GM19193 (cell line): ENCODE results near the gene TFDP1.

Experiments
- POLR2A ChIP-seq: IDR thresholded peaks from 4 replicates; pipeline ENCODE4 v1.6.1; 2011; ENCODE audit not compliant: insufficient read depth, insufficient read length; ENCODE audit errors: extremely low read depth

TFDP1 gene

DNA sequence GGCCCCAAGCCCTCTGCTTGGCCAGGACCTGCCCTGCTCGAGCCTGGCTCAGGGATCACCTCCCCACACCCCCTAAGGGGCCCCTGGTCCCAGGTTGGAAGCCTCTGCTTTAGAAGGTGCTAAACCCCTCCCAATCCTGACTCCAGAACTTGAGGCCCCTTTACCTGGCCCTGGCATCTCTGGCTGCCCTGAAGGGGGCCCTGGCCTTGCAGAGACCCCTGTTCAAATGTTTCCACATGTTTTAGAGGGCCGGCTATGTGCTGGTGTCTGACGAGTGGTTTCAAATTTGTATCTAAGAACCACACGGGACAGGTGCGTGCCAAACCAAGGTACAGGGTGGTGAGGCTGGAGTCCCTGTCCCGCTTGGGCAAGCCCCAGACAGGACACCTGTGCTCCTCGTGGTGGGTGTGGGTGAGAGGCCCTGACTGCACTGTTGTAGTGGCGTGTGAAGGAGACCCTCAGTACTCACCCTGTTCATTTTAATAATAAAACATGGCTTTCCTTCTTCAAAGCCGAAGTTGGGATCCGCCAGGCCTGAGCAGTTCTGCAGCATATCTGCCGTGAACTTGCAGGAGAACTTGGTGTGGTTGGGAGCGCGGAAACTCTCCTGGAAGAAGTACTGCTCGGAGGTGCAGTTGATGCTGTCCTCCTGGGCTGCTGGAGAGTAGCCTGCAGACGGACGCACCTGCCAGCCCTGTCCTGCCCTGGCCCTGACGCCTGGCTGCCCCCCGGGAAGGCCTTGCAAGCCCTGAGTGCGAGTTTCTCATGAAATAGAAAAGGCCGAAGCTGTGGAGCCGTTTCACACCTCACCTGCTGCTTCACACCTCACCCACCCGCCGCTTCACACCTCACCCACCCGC lies 68.1 kb downstream of the TFDP1 start:
- TF ChIP-seq POLR2A = no peak

DNA sequence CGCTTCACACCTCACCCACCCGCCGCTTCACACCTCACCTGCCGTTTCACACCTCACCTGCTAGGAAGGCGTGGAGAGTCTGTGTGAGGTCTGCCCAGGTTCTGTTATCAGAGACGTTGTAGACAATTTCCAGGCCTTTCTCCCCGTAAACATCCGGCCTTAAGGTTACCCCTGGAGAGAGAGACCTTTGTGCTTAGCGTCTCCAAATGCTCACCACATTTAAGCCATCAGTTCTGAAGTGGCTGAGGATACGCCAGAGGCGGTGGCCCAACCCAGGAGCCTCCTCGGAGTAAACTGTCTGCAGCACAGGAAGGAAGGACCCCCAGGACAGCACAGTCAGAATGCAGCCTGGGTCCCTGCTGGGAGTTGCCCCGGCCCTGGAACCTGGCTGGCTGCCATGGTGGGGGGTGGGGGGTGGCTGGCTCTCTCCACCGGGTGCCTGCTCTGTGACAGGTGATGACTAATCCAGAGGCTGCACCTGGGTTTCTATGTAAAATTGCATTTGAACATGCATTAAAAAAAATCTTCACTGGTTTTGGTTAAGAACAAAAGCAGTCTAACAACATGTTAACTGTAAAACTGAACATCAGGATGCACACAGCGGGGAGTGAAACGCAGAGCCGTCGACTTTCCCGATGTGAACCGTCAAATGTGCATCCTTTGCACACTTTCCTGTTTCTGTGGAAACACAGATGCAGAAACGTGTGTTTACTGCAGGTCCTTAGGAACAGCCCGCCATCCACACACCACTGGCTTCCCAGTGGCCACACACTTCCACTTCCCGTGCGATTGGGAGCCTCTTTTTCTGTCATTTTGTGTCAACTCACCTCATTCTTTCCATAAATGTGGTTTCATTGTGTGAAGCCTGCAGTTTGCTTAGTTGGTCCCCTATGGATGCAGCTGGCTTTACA lies 69.0 kb downstream of the TFDP1 start:
- TF ChIP-seq POLR2A = no peak

DNA sequence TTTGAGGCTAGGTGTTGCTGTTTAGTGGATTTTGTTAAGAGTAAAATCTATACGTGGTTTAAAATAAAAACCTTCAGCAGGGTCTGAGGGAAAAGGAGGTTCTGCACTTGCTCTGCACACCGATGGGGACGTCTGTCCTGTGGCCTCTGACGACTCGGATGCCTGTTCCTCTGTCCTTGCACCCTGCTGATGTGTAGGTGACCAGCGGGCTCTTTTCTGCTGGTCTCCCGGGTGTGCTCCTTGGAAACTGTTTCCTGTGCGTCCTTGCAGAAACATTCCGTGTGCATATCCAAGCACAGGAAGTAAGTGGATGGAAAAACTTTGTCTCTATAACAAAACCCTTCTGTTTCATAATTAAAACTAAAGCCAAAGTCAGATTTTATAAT lies 69.6 kb downstream of the TFDP1 start:
- TF ChIP-seq POLR2A = no peak

DNA sequence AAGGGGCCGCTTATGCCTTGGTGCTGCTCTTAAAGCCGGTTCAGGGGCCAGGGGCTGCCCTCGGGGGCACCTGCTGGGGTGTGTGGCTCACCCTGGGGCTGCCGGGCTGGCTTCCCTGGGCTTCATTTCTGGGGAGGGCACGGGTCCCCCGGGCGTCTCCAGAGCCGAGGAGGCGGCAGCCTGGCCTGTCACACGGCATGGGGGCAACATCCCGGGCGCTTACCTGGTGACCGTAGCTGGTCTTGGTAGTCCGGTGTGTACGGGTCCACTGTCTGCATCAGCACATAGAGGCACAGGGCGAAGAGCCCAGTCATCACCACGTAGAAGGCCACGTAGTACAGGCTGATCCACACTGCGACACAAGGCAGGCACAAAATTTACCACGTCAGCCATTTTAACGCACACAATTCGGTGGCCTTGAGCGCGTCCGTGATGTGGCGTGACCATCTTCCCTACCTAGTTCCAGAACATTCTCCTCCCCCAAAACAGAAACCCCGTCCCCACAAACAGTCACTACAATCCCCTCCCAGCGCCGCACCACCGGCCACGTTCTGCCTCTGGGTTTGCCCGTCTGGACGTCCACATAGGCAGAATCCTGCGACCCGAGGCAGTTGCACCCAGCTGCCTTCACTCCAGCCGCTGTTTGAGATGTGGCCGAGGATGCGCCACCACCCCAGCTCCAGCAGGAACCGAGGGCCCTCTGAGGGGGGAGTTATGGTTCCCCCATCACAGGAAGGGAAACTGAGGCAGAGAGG lies 70.2 kb downstream of the TFDP1 start:
- TF ChIP-seq POLR2A = no peak

DNA sequence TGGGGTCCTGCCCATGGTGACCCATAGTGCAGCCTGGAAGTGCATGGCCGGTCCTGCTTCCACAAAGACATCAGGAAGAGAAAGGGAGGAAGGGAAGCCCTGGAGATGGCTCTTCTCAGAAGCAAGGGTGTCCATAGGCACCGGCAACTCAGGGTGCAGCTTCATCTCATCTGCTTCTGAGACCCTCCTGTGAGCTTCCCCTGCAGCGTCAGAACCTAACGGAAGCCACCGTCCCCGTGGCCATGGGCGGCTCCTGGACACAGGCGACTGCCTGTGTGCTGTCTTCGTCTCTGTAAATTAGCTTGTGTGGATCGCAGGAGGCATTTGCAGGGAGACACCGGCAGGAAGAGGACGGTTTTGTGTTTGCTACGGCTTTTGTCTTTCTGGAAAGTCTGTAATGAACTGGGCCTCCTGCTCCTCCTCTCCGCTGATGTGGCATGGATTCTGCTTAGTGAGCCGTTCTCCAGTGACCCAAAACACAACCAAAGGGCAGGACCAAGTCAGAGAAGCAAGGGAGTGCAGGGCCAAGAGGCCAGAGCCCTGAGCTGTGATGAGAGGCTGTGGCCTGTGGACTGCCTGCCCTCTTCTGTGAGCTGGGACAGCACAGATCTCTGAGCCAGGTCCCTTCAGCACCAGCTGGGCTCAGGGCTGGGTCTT lies 70.9 kb downstream of the TFDP1 start:
- no peak for TF ChIP-seq POLR2A

DNA sequence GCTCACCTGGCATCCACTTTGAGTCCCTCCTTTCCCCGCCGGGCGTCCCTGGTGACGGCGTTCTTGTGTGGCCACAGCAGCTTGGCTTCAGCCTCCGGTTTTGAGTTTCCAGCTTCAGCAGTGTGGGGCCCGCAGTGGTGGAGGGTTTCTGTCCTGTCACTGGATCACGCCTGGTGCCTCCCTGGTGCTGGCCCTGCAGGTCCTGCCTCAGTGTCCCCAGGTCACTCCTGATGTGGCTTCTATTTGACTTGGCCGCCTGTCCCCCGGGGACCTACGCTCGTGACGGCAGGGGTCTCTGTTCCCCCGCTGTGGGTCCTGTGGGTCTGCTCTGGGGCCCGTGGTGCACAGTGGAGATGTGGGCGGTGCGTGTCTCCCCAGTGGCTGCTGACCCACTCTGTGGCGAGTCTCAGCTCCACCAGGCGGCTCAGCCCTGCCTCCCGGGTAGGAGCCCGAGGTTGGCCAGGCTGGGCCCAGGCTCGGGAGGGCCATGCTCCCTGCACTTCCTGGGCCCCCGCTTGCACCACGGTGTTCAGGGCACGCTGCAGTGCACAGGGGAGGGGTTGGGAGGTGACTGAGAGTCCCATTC lies 71.5 kb downstream of the TFDP1 start:
- no peak for TF ChIP-seq POLR2A

DNA sequence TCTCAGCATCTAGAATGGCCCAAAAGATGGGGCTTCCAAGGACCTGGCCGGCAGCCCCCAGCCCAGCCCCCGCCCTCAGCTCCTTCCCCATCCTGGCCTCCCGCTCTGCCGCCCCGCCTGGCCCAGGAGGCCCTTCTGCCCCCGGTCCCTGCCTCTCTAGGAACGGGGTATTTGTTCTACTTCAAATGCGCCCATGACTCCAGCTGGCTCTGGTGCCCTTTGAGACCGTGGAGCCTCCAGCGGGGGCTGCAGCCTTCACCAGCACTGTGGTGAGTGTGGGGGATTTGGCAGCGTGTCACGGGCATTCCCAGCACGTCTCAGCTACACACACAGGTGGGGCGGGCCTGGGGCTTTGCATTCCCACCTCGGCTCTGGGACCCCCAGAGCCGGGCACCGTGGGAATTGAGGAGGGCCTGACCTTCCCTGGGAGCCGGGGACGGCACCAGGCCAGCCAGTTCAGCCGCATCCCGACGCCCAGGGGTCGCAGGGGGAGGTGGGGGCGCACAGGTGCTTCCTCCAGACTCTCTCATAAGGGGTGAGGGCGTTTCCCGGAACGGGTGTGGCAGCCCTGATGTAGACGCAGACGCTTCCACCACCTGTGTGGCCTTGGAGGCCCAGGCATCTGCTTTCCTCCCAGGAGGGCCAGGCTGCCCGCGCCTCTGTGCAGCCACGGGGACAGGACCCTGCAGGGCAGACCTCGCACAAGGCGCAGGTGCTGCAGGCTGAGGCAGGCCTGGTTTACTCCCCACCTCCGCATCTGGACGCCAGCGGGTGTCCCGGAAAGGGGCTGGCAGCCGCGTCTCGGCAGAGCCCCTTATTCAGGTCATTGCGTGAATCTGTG lies 72.5 kb downstream of the TFDP1 start:
- no peak for TF ChIP-seq POLR2A

DNA sequence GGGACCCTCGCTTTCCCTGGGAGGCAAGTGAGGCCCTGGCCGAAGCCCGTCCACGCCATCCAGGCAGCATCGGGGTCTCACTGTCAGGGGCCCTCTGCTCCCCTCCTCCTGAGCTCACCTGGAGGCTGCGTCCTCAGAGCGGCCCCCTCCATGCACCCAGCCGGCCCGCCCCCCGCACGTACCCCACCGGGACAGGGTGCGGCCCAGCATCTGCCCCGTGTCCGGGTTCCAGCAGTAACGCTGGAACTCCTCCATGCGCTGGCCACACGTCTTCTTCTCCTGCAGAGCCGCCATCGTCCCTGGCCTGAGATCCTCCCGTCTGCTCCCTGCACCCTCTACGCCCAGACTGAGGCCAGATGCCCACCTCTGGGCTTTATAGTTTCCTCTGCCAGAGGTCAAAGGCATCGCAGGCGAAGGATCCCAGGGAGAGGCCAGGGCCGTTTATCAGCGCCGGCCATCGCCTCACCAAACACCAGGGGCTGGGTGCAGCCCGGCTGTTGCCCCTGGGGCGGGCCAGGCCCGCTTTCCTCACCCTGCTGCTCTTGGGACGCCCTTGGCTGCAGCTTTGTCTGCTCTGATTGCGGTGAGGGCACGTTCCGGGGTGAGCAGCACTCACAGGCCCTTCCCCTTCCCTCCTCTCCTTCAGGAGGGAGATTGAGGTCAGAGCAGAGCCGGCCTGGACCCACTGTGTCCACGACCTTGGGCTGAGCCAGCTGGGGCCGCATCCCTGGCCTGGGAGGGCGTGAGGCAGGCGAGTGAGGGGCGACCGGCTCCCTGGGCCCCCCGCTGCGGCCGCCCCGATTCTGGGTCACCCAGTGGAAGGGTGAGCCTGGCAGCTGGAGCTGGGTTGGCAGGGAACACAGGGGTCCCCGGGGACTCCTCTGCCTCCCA lies 73.5 kb downstream of the TFDP1 start, which contains the start of gene ATP4B:
Gene ATP4B, minus strand, starts transcription at position 348 of the 891 bp plus-strand sequence. Its CDS starts 54 bp downstream, at position 294.
- TF ChIP-seq POLR2A = no peak

DNA sequence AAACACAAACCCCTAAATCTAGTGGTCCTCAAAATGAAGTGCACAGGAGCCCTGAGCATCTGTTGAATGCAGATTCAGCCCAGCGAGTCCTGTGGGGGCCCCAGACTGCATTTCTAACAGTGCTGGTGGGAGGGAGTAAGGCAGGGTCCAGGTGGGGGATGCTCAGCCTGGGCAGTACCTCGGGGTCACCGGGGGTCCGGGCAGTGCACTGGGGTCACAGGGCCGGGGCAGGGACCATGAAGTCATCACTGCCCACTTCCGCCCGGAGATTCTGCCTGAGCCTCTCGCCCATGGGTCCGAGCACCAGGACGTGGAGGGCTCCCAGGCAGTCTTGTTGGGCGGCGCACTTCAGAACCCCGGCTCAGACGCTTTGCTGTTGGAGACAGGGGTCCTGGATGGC lies 74.3 kb downstream of the TFDP1 start:
- TF ChIP-seq POLR2A = no peak

DNA sequence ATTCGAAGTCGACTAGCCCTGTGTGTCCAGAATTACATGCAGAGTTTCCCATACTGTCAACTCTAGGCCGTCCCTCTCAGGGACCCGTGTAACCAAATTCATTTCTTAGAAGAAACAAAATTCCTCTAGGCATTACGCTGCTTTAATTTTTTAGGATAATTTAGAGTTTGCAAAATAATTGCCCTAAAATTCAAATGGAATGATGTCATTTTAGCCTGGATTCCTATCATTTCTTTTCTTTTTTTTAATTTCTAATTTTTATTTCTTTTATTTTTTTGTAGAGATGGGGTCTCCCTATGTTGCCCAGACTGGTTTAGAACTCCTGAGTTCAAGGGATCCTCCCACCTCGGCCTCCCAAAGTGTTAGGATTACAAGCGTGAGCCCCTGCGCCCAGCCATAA lies 74.8 kb downstream of the TFDP1 start:
- TF ChIP-seq POLR2A = no peak

DNA sequence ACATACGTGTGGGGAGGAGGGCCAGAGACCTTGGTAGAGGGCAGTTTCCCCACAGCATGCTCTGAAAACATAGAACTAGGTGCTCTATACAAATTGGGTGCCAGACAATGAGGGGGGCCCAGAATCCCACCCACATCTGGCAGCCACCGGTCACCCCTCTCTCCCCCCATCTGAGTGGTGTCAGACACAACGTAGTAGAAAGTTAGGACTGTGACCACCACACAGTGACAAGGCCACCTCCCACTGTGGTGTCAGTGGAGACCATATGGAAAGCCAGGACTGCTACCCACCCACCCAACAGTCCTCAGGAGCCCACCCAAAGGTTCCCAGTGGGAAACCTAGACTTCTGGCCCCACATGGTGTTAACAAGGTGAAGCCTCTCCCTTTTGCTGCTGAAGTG lies 75.5 kb downstream of the TFDP1 start:
- TF ChIP-seq POLR2A = no peak

DNA sequence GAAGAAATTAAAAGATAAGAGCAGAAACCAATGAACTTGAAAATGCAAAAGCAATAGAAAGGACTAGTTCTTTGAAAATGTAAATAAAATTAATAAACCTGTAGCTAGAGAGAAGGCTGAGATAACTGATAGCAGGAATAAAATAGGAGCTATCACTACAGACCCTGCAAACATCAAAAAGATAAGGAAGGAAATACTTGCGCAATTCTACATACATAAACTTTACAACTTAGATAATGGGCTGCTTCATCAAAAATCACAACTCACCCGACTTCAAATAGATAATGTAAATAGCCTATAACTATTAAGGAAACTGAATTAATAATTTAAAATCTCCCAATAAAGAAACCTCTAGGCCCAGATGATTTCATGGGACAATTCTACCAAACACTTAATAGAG lies 77.0 kb downstream of the TFDP1 start:
- no peak for TF ChIP-seq POLR2A

DNA sequence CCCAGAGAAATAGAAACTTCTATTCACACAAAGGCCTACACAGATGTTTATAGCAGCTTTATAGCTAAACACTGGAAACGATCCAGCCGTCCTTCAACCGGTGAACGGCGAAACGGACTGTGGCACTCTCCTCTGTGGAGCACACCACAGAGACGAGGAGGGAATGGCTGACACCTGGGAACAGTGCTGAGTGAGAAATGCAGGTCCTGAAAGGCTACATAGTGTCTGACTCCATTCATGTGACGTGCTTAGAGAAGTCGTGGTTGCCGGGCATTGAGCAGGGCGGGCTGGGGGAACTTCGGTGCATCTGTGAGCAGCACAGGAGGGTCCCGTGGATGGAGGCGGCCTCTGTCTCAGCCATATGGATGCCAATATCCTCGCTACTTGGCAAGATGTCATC lies 79.4 kb downstream of the TFDP1 start:
- TF ChIP-seq POLR2A = no peak
